Chondrocyte (in vitro differentiated cells): ENCODE results near the gene ARHGAP15. TPM values are rescaled to one million over a fixed set of nuclear protein-coding genes. Genes with fewer than 3 reads are reported as not detected.

Experiments
- DNase-seq: peaks from one replicate; pipeline ENCODE4 v3.0.0; 2021; ENCODE audit warnings: mixed read lengths, low spot score
- H3K27ac Mint-ChIP-seq: one replicate; pipeline ENCODE4 v1.8.0; 2021; ENCODE audit warnings: mild to moderate bottlenecking, moderate library complexity, mixed read lengths; ENCODE audit not compliant: unreplicated experiment
- H3K27me3 Mint-ChIP-seq: 2 replicates; pipeline ENCODE4 v1.8.0; 2021; ENCODE audit warnings: low read depth, mixed read lengths
- H3K36me3 Mint-ChIP-seq: 2 replicates; pipeline ENCODE4 v1.8.0; 2021; ENCODE audit warnings: low read depth, mixed read lengths
- H3K4me1 Mint-ChIP-seq: 2 replicates; pipeline ENCODE4 v1.8.0; 2021; ENCODE audit warnings: low read depth, mild to moderate bottlenecking, mixed read lengths
- H3K4me3 Mint-ChIP-seq: one replicate; pipeline ENCODE4 v1.8.0; 2021; ENCODE audit warnings: mild to moderate bottlenecking, moderate library complexity, mixed read lengths; ENCODE audit not compliant: unreplicated experiment
- H3K9me3 Mint-ChIP-seq: 2 replicates; pipeline ENCODE4 v1.8.0; 2021; ENCODE audit warnings: low read depth, mixed read lengths
- CTCF ChIP-seq: fragments of 200-600 bp; sonication (generic); IDR thresholded peaks from 2 replicates; pipeline ENCODE4 v1.5.0; 2021; ENCODE audit warnings: antibody characterized with exemption, mild to moderate bottlenecking, moderate library complexity
- total RNA-seq: library from RNA; stranded (reverse); gene quantifications from 3 replicates; pipeline ENCODE4 v1.2.1, GENCODE V29; 2021

ARHGAP15 gene
- total RNA-seq, 1 donor from 2014 or later: 0.42 TPM

DNA sequence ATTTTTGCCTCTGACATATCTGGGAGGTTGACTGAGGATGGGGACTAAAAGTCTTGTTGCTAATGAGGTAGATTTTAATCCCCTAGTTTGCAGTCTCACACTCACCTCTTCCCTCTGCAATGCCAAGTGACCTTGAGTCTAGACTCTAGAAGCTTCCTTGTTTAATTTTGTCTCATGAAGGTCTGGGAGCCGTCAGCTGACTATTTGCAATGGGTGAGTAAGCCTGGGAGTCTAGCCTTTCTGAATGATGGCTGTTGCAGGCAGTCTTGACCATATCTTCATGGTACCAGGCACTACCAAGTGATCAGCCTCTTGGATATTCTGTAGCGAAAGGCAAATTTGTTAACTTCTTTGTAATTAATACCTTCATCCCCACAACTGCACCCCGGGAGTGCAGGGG is 61.2 kb downstream of the ARHGAP15 start:
- no peaks in the 10 kb centered on the region for H3K9me3 Mint-ChIP-seq
- DNase-seq: no peak
- no peaks in the 10 kb centered on the region for H3K4me1 Mint-ChIP-seq
- H3K27ac Mint-ChIP-seq: no peak overlapping the region
- H3K36me3 Mint-ChIP-seq: no peaks in the 10 kb centered on the region
- no peak for TF ChIP-seq CTCF
- H3K4me3 Mint-ChIP-seq: no peak overlapping the region
- H3K27me3 Mint-ChIP-seq: peaks cover 27% of the 10 kb centered on the region

GRCh38 chr2:143192106-143192505 is 62.9 kb downstream of the ARHGAP15 start:
- peaks cover 27% of the 10 kb centered on the region for H3K27me3 Mint-ChIP-seq
- H3K4me3 Mint-ChIP-seq: no peak overlapping the region
- H3K36me3 Mint-ChIP-seq: no peaks in the 10 kb centered on the region
- H3K9me3 Mint-ChIP-seq: no peaks in the 10 kb centered on the region
- TF ChIP-seq CTCF: no peak
- H3K27ac Mint-ChIP-seq: no peak overlapping the region
- no peaks in the 10 kb centered on the region for H3K4me1 Mint-ChIP-seq
- DNase-seq: no peak

GRCh38 chr2:143192716-143193115 is 63.5 kb downstream of the ARHGAP15 start:
- no peak for DNase-seq
- H3K4me3 Mint-ChIP-seq: no peak overlapping the region
- no peaks in the 10 kb centered on the region for H3K9me3 Mint-ChIP-seq
- no peaks in the 10 kb centered on the region for H3K36me3 Mint-ChIP-seq
- H3K4me1 Mint-ChIP-seq: no peaks in the 10 kb centered on the region
- H3K27me3 Mint-ChIP-seq: peaks cover 28% of the 10 kb centered on the region
- no peak for TF ChIP-seq CTCF
- no peak overlapping the region for H3K27ac Mint-ChIP-seq

DNA sequence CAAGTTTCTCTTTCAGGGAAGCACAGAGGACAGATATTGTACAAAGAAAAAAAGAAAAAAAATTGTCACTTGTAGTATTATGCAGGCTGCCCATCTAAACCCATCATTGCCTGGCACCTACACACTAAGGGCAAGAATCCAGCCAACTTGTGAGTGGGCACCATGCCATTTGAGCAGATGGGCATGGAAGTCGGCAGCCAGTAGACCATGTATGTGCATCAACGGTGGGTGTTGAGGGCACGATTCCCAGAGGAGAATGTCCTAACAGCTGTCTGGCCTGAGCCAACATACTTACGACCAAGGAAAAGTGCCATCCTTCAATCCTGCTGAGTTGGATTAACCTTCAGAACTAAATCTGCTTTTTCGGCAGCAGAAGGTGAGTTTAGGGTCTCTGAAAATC is 63.9 kb downstream of the ARHGAP15 start:
- H3K27me3 Mint-ChIP-seq: peaks cover 29% of the 10 kb centered on the region
- H3K4me1 Mint-ChIP-seq: no peaks in the 10 kb centered on the region
- no peak for DNase-seq
- TF ChIP-seq CTCF: no peak
- H3K36me3 Mint-ChIP-seq: no peaks in the 10 kb centered on the region
- no peak overlapping the region for H3K4me3 Mint-ChIP-seq
- no peaks in the 10 kb centered on the region for H3K9me3 Mint-ChIP-seq
- no peak overlapping the region for H3K27ac Mint-ChIP-seq

DNA sequence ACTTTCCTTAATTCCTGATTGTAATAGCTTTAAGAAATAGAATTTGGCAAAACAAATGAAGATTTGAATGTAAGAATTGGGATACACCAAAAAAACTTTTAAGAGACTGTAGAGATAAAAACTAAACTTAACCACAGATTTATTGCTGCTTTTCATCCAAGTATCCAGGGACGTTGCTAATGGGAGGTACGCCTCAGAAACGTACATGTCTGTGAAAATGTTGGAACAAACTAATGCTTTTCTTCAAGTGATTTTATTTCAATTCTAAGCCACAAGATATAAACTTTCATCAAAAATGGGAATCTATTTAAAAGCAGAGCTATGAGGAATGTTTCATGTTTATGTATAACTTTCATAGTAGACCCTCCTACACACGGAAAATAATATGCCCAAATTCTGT is 66.3 kb downstream of the ARHGAP15 start:
- no peak for DNase-seq
- peaks cover 23% of the 10 kb centered on the region for H3K27me3 Mint-ChIP-seq
- no peaks in the 10 kb centered on the region for H3K4me1 Mint-ChIP-seq
- H3K4me3 Mint-ChIP-seq: no peak overlapping the region
- no peaks in the 10 kb centered on the region for H3K9me3 Mint-ChIP-seq
- no peak overlapping the region for H3K27ac Mint-ChIP-seq
- no peak for TF ChIP-seq CTCF
- no peaks in the 10 kb centered on the region for H3K36me3 Mint-ChIP-seq
